Keratinocyte (primary cell): ENCODE data around the gene SPOCK1.

ENCODE experiments used
- CTCF ChIP-seq, 3 experiments: IDR thresholded peaks in 1 of 3; conservative IDR thresholded peaks in 1 of 3; optimal IDR thresholded peaks in 1 of 3; 2 replicates in 2 of 3; 3 replicates in 1 of 3; pipeline versions ENCODE3 to v1.5.1; 2011; ENCODE audit warnings: low read length in 3 of 3, mild to moderate bottlenecking in 3 of 3, moderate library complexity in 2 of 3, control low read depth in 1 of 3, inconsistent platforms in 1 of 3; ENCODE audit not compliant: insufficient read depth in 2 of 3; ENCODE audit errors: extremely low read depth in 1 of 3
- EZH2 ChIP-seq: IDR thresholded peaks from one replicate; pipeline ENCODE4 v1.6.1; 2012; ENCODE audit warnings: inconsistent platforms, mild to moderate bottlenecking, low read length, moderate library complexity

- no peak for TF ChIP-seq EZH2
- no peak for TF ChIP-seq CTCF (optimal IDR thresholded peaks at IDR 0.05 in 1 of 3, IDR thresholded peaks at IDR 0.05 in 1 of 3, conservative IDR thresholded peaks at IDR 0.05 in 1 of 3; ENCODE audit: extremely low read depth in 1 of 3, insufficient read depth in 2 of 3, low read length in 3 of 3)
Measured at GRCh38 chr5:136957428-136957827, 541.7 kb downstream of the SPOCK1 start.
